ENCODE measurements around the gene ARHGAP32.

GRCh38 chr11:129077191-129077590, 114.9 kb downstream of the ARHGAP32 start:
- TF ChIP-seq CTCF (IDR thresholded peaks at IDR 0.05) (no peak), POLR2A (IDR thresholded peaks at IDR 0.05) (no peak)
